DOHH2 (cell line): Measurements from ENCODE around the gene TNFSF15.

Source experiments
- H3F3A ChIP-seq: fragments of 200-600 bp; sonication (generic), shearing (Covaris generic); 2 replicates; pipeline ENCODE4 v1.6.0; 2016; ENCODE audit warnings: antibody characterized with exemption, mild to moderate bottlenecking; ENCODE audit not compliant: control insufficient read depth, insufficient read depth
- H3K27ac ChIP-seq: fragments of 200-600 bp; sonication (generic); 2 replicates; pipeline ENCODE4 v1.5.1; 2014; ENCODE audit warnings: low read depth, mild to moderate bottlenecking, low read length, moderate library complexity
- H3K27me3 ChIP-seq: fragments of 200-600 bp; sonication (generic); 2 replicates; pipeline ENCODE4 v1.6.1; 2014; ENCODE audit warnings: mild to moderate bottlenecking, low read length, mixed read lengths; ENCODE audit not compliant: control insufficient read depth
- H3K36me3 ChIP-seq: fragments of 200-600 bp; sonication (generic); 2 replicates; pipeline ENCODE4 v1.6.1; 2014; ENCODE audit warnings: mild to moderate bottlenecking, low read length, moderate library complexity, mixed read lengths; ENCODE audit not compliant: control insufficient read depth
- H3K4me1 ChIP-seq: fragments of 200-600 bp; sonication (generic); 2 replicates; pipeline ENCODE4 v1.6.1; 2014; ENCODE audit warnings: mild to moderate bottlenecking, low read length, mixed read lengths; ENCODE audit not compliant: control insufficient read depth
- H3K4me2 ChIP-seq: fragments of 200-600 bp; sonication (generic); 2 replicates; pipeline ENCODE4 v1.6.0; 2014; ENCODE audit warnings: mild to moderate bottlenecking, low read length, moderate library complexity
- H3K4me3 ChIP-seq: fragments of 200-600 bp; sonication (generic); 2 replicates; pipeline ENCODE4 v1.5.1; 2014; ENCODE audit warnings: mild to moderate bottlenecking, low read length, mixed read lengths
- H3K79me2 ChIP-seq: fragments of 200-600 bp; sonication (generic); 2 replicates; pipeline ENCODE4 v1.6.1; 2014; ENCODE audit warnings: mild to moderate bottlenecking, low read length, mixed read lengths; ENCODE audit not compliant: control insufficient read depth
- H3K9me2 ChIP-seq: fragments of 200-600 bp; sonication (generic); replicated peaks from 2 replicates; pipeline ENCODE4 v1.6.1; 2014; ENCODE audit warnings: mild to moderate bottlenecking, low read length, mixed read lengths; ENCODE audit not compliant: control insufficient read depth
- H3K9me3 ChIP-seq: fragments of 200-600 bp; sonication (generic); 2 replicates; pipeline ENCODE4 v1.6.1; 2014; ENCODE audit warnings: antibody characterized with exemption, low read length, mixed read lengths; ENCODE audit not compliant: control insufficient read depth, insufficient read depth
- H4K20me1 ChIP-seq: fragments of 200-600 bp; sonication (generic); 2 replicates; pipeline ENCODE4 v1.6.0; 2014; ENCODE audit warnings: low read depth, mild to moderate bottlenecking, antibody characterized with exemption, low read length, moderate library complexity; ENCODE audit not compliant: control insufficient read depth, insufficient read depth
- CTCF ChIP-seq: fragments of 200-600 bp; sonication (generic); IDR thresholded peaks from one replicate; pipeline ENCODE4 v1.5.1; 2014; ENCODE audit warnings: antibody characterized with exemption, mild to moderate bottlenecking, low read depth, low read length; ENCODE audit not compliant: poor library complexity, severe bottlenecking
- EZH2phosphoT487 ChIP-seq: fragments of 200-600 bp; sonication (generic); IDR thresholded peaks from 2 replicates; pipeline ENCODE4 v1.6.1; 2017; ENCODE audit warnings: borderline replicate concordance, mild to moderate bottlenecking, antibody characterized with exemption, low read length, moderate library complexity, mixed read lengths

The TNFSF15 gene

GRCh38 chr9:114825126-114825795, 19.4 kb upstream of the TNFSF15 start:
- Histone ChIP-seq H3K9me3 (no peaks in the 10 kb centered on the region), H3K4me2 (no peak overlapping the region), H3K79me2 (no peaks in the 10 kb centered on the region), H4K20me1 (no peaks in the 10 kb centered on the region), H3K9me2 (no peaks in the 10 kb centered on the region), H3K4me3 (no peak overlapping the region), H3K27ac (no peak overlapping the region), H3F3A (no peaks in the 10 kb centered on the region), H3K36me3 (no peaks in the 10 kb centered on the region), H3K27me3 (peaks cover 15% of the 10 kb centered on the region), H3K4me1 (no peaks in the 10 kb centered on the region)
- no peak for TF ChIP-seq EZH2phosphoT487
- TF ChIP-seq CTCF: no peak

- no peaks in the 10 kb centered on the region for H3K36me3 ChIP-seq
- H3K9me3 ChIP-seq: no peaks in the 10 kb centered on the region
- no peaks in the 10 kb centered on the region for H3K4me1 ChIP-seq
- no peaks in the 10 kb centered on the region for H4K20me1 ChIP-seq
- no peaks in the 10 kb centered on the region for H3F3A ChIP-seq
- no peak overlapping the region for H3K27ac ChIP-seq
- no peak overlapping the region for H3K4me2 ChIP-seq
- peaks cover 7% of the 10 kb centered on the region for H3K27me3 ChIP-seq
- no peak overlapping the region for H3K4me3 ChIP-seq
- no peaks in the 10 kb centered on the region for H3K9me2 ChIP-seq
- no peaks in the 10 kb centered on the region for H3K79me2 ChIP-seq
- TF ChIP-seq CTCF: no peak
- no peak for TF ChIP-seq EZH2phosphoT487
Measured at GRCh38 chr9:114824110-114824509, 18.3 kb upstream of the TNFSF15 start.

GRCh38 chr9:114823441-114823840, 17.6 kb upstream of the TNFSF15 start:
- Histone ChIP-seq H3K36me3 (no peaks in the 10 kb centered on the region), H3K4me1 (no peaks in the 10 kb centered on the region), H3F3A (no peaks in the 10 kb centered on the region), H4K20me1 (no peaks in the 10 kb centered on the region), H3K9me2 (no peaks in the 10 kb centered on the region), H3K9me3 (no peaks in the 10 kb centered on the region), H3K27ac (no peak overlapping the region), H3K4me3 (no peak overlapping the region), H3K79me2 (no peaks in the 10 kb centered on the region), H3K27me3 (peaks cover 3% of the 10 kb centered on the region; the same call in 1 of the 2 replicates), H3K4me2 (no peak overlapping the region)
- TF ChIP-seq CTCF (no peak), EZH2phosphoT487 (no peak)
